IPS-18c (cell line): ENCODE data around the gene SPOUT1.
"Not testable (repeated sequence)": the region's sequence is repeated elsewhere in the genome, so short reads cannot be mapped to it uniquely, and the experiment has no call there.

ENCODE experiments used
- H3K4me3 ChIP-seq: 2 replicates; pipeline ENCODE4 v1.7.0; 2013; ENCODE audit warnings: low read depth, mild to moderate bottlenecking, low read length, moderate library complexity; ENCODE audit not compliant: insufficient read depth
- H3K9me3 ChIP-seq: one replicate; pipeline ENCODE4 v1.6.1; 2013; ENCODE audit warnings: mild to moderate bottlenecking, low read length, moderate library complexity; ENCODE audit not compliant: control insufficient read depth, insufficient read depth

Gene SPOUT1

DNA sequence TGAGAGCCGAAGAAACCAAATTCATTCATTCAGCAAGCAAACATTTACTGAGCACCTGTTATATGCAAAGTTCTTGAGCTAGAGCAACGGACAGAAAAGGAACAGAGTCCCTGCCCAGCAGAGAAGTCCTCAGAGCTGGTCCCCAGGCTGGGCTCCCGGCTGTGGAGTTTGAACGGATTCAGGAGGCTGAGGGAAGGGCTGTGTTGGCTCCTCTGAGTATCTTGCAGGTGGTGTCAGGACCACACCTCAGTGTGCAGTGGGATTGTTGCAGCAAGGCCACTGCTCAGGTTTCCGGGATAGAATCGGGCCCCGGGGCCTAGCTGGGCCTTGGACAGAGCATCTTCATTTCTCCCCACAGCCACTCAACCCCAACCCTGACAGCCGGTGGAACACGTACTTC, 37.5 kb downstream of the SPOUT1 start:
- H3K9me3 ChIP-seq: no peaks in the 10 kb centered on the region
- H3K4me3 ChIP-seq: no peak overlapping the region

GRCh38 chr9:128790536-128790935, 39.1 kb downstream of the SPOUT1 start:
- Histone ChIP-seq H3K4me3 (no peak overlapping the region), H3K9me3 (no peaks in the 10 kb centered on the region)

- H3K9me3 ChIP-seq: no peaks in the 10 kb centered on the region
- H3K4me3 ChIP-seq: peak overlapping the region; percentile 89
Observed at GRCh38 chr9:128788445-128788844, 41.1 kb downstream of the SPOUT1 start.

- peak overlapping the region; percentile 89 for H3K4me3 ChIP-seq
- H3K9me3 ChIP-seq: no peaks in the 10 kb centered on the region
Observed at GRCh38 chr9:128787659-128788058, 41.9 kb downstream of the SPOUT1 start.

DNA sequence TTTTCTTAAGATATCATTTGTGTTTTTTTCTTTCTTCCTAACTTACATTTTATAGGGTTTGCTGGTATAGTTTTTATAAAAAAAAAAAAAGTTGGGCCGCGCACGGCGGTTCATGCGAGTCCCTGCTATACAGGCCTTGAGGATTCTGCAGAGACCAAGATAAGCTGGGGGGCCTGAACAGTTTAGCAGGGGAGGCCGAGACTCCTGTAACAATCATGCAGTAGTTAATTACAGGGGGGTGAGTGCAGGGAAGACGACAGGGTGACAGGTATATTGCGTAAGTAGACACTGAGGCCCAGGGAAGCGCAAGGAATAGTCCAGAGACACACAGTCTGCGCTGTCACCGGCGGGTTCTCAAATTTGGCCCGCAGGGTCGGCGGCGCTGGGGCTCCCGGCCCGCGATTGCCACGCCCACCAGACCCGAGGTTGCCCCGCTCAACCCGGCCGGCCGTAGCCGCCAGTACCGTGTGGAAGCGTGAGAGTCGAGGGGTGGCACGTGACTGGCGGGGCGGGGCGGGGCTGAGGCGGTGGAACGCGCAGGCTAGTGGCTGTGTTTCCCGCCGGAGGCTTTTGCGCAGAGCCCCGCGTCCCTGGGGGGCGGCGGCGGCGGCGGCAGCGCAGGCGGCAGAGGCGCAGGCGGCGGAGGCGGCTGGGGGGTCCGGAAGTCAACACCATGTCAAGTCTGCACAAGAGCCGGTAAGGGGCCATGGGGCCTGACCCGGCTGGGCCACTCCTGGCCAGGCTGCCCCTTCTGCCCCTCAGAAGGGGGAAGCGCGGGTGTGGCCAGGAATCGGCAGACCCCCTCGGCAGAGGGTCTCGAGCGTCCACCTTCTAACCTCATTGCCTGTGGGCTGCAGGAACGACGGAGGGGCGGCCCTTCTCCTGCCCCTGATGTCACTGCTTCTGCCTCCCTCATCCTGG, 42.7 kb downstream of the SPOUT1 start, which contains the start of gene TBC1D13:
Gene TBC1D13 (plus strand): TSS at position 573 of the 921 bp plus-strand sequence. CDS start 101 bp downstream, at position 674.
- Histone ChIP-seq H3K9me3 (no peaks in the 10 kb centered on the region), H3K4me3 (peak within 1 kb of the TSS; percentile 89)

DNA sequence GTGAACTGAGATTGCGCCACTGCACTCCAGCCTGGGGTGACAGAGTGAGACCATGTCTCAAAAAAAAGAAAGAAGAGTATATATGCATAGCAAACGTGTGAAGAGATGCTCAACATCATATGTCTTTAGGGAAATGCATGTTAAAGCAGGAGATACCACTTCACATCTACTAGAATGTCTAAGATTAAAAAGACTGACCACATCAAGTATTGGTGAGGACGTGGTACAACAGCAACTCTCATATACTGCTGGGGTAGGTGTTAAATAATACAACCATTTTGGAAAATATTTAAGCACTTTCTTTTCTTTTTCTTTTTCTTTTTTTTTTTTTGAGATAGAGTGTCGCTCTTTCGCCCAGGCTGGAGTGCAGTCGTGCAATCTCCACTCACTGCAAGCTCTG, 44.2 kb downstream of the SPOUT1 start:
- no peaks in the 10 kb centered on the region for H3K9me3 ChIP-seq
- no peak overlapping the region for H3K4me3 ChIP-seq

GRCh38 chr9:128782669-128783068, 46.9 kb downstream of the SPOUT1 start:
- Histone ChIP-seq H3K9me3 (no peaks in the 10 kb centered on the region), H3K4me3 (no peak overlapping the region)

- no peaks in the 10 kb centered on the region for H3K9me3 ChIP-seq
- H3K4me3 ChIP-seq: no peak overlapping the region
Observed at GRCh38 chr9:128781187-128782070, 48.2 kb downstream of the SPOUT1 start.

DNA sequence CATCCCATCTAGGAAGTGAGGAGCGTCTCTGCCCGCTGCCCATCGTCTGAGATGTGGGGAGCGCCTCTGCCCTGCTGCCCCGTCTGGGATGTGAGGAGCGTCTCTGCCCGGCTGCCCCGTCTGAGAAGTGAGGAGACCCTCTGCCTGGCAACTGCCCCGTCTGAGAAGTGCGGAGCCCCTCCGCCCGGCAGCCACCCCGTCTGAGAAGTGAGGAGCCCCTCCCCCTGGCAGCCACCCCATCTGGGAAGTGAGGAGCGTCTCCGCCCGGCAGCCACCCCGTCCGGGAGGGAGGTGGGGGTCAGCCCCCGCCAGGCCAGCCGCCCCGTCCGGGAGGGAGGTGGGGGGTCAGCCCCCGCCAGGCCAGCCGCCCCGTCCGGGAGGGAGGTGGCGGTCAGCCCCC, 49.5 kb downstream of the SPOUT1 start:
- not testable (repeated sequence) for H3K4me3 ChIP-seq, H3K9me3 ChIP-seq

GRCh38 chr9:128774804-128775203, 54.8 kb downstream of the SPOUT1 start:
- H3K9me3 ChIP-seq: no peaks in the 10 kb centered on the region

GRCh38 chr9:128773049-128773448, 56.5 kb downstream of the SPOUT1 start:
- Histone ChIP-seq H3K9me3 (no peaks in the 10 kb centered on the region), H3K4me3 (no peak overlapping the region)

More at GRCh38 chr9:128774804-128775203, 54.8 kb downstream of the SPOUT1 start:
- no peak overlapping the region for H3K4me3 ChIP-seq

DNA sequence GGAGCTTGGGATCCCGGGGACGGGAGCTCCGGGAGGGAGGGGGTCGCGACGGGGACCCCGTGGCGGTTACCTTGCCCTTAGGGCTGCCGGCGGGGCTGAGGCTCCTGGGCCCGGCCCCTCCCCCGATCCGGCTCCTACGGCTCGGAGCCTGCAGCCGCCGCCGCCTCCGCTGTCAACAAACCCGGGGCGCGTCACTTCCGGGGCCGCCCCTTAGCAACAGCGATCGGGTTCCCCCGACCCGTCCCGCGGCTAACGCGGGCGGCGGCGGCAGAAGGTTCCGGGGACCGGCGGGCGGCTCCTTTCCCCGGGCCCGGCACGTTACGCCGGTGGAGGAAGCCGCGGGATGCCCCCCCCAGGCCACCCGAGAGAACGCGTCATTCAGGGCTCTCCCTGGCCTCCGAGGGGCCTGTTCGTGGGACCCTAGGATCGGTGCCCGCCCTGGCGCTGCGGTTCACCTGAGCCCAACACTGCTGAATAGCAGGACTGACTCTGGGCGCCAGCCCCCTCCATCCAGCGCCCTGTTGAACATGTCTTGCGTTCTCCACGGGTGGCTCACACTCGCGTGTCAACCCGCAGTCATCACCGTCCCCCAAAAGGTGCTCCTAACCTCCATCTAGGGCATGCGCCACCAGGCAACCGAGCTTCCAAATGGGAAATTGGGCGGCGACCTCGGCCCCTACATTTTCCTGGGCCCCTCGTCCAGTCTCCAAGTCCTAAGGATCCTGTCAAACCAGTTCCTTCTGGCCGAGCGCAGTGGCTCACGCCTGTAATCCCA, 57.7 kb downstream of the SPOUT1 start, which contains the start of gene ZER1:
Gene ZER1 (minus strand): TSS at position 183 of the 775 bp plus-strand sequence. CDS start 16,362 bp downstream, outside the sequence.
- H3K4me3 ChIP-seq: peak within 1 kb of the TSS; percentile 84
- no peaks in the 10 kb centered on the region for H3K9me3 ChIP-seq

GRCh38 chr9:128771094-128771721, 58.4 kb downstream of the SPOUT1 start:
- no peaks in the 10 kb centered on the region for H3K9me3 ChIP-seq
- H3K4me3 ChIP-seq: peak overlapping the region; percentile 84

DNA sequence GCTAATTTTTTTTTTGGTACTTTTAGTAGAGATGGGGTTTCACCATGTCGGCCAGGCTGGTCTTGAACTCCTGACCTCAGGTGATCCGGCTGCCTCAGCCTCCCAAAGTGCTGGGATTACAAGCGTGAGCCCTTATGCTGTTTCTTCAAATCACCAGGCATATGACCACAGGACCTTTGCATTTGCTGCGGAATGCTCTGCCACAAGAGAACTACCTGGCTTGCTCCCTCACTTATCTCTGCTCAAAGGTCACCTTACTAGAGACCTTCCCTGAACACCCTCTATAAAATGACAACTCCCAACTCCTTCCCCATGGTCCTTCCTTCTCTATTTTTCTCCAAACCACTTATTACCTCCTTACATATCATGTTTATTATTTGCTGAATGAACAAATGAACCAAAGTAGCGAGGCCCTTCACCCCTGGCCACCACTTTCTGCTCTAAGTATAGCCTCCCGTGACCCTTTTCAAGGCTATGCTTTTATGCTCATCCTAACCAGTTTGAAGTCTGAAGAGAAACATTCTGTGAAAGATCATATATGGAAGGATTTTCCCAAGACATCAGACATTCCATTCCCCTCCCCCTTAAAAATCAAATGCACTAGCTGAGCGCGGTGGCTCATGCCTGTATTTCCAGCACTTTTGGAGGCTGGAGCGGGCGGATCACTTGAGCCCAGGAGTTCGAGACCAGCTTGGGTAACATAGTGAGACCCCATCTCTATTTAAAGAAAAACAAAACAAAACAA, 59.1 kb downstream of the SPOUT1 start:
- no peaks in the 10 kb centered on the region for H3K9me3 ChIP-seq
- H3K4me3 ChIP-seq: peak overlapping the region; percentile 84; the same call in 1 of the 2 replicates
